ENCODE results near the gene GTF2E1.
A peak's percentile ranks its signal among the peaks of the same experiment; 100 is the strongest.
"Not testable (repeated sequence)": the region's sequence is repeated elsewhere in the genome, so short reads cannot be mapped to it uniquely, and the experiment has no call there.

The GTF2E1 gene

GRCh38 chr3:120742198-120742848 lies at the start of gene GTF2E1, which contains the start of gene RABL3:
TSS of gene GTF2E1 (plus strand) at chr3:120742744. CDS start at chr3:120750553, 7,809 bp downstream.
TSS of gene RABL3 (minus strand) at chr3:120742516. CDS start at chr3:120742507, 9 bp downstream.
- peak; percentile 96 for DNase-seq (ENCODE audit: low read depth)

DNA sequence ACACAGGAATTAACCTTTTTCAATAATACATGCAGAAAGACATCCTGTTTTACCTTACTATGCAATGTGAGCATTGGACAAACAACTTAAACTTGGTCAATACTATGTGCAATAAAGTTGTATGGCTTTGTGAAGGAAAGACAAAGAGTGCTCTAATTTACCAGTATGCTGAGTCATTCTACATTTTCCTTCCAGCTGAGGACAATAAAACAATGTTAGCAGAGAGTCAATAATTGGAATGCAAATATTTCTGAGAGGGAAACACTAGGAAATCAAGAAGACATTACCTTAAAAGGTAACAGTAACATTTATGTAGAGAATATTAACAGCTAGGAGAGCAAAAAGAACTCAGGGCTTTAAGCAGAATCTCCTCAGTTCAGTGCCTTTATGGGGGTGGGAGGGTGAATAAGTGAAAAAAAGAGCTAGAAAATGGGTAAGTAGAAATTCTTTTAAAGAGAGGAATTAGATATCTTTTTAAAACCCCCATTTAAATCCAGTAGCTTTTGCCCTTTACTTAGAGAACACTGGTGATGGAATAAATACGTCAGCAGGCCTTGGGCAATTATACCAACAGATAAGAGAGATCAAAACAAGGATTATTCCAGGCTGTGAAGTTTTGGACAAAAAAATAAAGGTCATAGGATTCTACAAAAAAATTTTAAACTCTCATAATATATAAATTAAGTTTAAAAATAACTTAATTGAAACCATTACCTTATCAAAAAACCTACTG lies 48.9 kb upstream of the GTF2E1 start:
- no peak for DNase-seq (ENCODE audit: low read depth)

GRCh38 chr3:120699333-120699732 lies 43.2 kb upstream of the GTF2E1 start:
- DNase-seq (ENCODE audit: low read depth) = no peak

- DNase-seq (ENCODE audit: low read depth) = no peak
Measured at GRCh38 chr3:120705884-120706582, 36.5 kb upstream of the GTF2E1 start.

DNA sequence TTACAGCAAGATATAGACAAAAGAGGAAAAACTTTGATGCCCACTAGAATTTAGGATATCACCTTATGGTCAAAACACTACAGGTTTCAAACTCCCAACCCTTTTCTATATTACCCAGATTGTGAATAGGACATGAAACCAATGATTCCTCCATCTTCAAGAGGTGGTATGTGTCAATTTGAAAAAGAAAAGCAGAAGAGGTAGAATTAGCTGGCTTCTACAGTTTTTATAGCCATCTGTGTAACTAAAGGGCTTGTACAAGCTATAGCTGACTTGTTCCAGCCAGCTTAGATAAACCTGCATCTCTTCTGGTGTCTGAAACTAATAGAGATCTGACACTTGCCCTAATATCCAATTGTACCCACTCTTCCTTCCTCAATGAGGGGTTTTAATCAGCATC lies 35.6 kb upstream of the GTF2E1 start:
- no peak for DNase-seq (ENCODE audit: low read depth)

DNA sequence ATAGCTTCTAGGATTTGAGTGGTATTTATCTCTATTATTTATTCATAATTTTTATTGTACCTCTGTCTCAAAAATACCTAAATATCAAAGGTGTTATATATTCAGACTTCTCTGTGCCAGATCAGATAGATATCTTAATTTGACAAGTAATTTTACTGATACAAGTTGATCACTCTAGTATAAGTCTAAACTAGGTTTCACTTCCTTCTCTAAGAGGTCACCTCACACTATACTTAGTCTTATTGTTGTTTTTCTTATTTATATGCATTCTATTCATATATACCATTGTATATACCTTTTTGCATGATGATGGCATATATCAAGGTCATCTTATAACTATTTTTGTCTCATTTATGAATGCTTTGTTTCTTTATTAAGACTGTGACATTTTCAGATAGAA lies 34.1 kb upstream of the GTF2E1 start:
- no peak for DNase-seq (ENCODE audit: low read depth)

DNA sequence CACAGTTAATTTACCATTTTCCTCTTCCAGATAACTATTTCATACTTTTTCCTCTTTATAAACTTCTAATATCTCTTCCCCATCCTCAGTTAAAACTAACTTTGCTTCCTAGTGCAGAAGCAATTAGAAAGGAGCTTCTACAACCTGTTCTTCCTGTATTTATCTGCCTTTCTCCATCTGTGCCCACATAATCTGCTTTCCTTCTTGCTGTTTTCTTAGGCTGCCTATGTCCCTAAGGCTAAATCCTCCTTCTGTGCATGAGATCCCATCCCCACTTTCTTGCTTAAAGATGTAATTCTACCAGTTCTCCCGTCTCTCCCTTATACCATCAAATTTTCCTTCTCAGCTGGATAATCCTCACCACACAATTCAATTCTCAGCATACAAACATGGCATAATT lies 32.2 kb upstream of the GTF2E1 start:
- no peak for DNase-seq (ENCODE audit: low read depth)

DNA sequence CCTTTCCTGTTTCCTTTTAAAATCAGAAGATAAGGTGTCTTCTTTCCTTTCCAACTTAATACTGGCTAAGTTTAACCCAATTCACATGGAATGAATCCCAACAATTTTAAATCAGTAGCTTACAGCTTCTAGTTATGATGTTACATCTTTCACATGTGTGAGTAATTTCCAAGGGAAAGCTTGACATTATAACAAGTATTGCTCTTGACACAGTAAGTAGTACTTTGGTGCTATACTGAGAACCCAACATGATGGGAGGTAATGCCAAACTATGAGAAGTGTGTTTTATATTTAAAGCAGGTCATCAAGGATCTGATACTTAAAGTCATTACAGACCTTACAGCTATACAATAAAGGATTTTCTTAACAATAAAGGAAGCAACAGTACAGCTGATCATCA lies 29.3 kb upstream of the GTF2E1 start:
- DNase-seq (ENCODE audit: low read depth) = no peak

GRCh38 chr3:120719167-120719834 lies 23.2 kb upstream of the GTF2E1 start:
- peak; percentile 43 for DNase-seq (ENCODE audit: low read depth)

GRCh38 chr3:120726791-120727190 lies 15.8 kb upstream of the GTF2E1 start:
- no peak for DNase-seq (ENCODE audit: low read depth)

GRCh38 chr3:120730576-120731542 lies 11.7 kb upstream of the GTF2E1 start:
- DNase-seq (ENCODE audit: low read depth) = no peak

GRCh38 chr3:120738006-120738405 lies 4.5 kb upstream of the GTF2E1 start:
- not testable (repeated sequence) for DNase-seq (ENCODE audit: low read depth)

DNA sequence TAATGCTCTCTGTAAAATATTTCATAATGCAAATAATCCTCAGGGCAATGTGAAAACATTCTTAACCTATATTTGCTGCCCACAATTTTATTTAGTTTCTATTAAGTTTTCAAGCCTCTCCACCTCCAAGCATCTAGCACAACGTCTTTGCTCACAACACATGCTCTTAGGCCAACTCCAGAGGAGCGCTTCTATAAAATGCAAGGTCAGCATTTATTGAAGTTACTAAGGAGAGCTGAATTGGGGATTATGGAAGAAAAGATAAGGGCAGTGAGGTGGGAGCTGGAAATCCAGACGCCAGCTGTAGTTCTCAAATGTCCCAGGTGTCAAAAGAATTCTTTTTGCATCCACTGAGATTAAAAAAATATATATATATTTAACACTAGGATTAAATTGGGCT lies 1.2 kb upstream of the GTF2E1 start:
- no peak for DNase-seq (ENCODE audit: low read depth)

DNA sequence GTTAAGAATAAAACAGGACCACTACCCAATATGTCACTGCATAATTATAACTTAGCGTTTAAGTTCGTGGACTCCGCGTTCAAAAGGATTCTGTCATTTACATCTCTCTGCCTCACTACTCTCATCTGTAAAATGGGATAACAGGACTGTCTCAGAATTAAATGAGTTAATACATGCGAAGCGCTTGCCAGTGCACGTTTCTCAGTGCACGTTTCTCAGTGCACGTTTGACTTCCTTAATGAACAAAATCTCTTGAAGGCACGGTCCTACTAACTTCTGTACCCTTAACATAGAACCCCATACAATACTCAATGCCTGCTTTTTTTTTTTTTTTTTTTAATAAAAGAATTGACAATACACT lies 727 bp upstream of the GTF2E1 start:
- no peak for DNase-seq (ENCODE audit: low read depth)

DNA sequence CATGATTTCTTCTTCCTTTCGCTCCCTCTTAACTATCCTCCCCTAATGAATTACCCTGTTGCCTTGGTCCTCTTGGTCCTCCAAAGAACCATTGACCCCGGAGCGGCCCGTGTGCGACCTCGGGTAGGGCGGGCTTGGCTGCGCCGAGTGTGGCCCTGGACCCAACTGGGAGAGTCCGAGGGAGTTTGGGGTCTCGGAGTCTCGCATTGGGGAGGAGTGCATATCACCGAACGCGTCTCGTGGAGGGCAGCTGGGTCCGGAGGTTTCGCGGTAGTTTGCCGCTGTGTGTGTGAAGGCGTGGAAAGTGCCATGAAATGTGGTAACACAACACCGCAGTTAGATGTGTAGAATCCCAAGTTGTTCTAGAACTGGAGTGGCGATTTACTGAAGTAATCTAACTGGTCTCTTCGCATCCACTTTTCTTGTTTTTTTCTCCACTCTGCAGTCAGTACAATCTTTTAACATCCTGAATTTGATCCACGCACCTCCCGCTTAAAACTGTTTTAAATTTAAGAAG lies 363 bp downstream of the GTF2E1 start:
- DNase-seq (ENCODE audit: low read depth) = peak; percentile 6

DNA sequence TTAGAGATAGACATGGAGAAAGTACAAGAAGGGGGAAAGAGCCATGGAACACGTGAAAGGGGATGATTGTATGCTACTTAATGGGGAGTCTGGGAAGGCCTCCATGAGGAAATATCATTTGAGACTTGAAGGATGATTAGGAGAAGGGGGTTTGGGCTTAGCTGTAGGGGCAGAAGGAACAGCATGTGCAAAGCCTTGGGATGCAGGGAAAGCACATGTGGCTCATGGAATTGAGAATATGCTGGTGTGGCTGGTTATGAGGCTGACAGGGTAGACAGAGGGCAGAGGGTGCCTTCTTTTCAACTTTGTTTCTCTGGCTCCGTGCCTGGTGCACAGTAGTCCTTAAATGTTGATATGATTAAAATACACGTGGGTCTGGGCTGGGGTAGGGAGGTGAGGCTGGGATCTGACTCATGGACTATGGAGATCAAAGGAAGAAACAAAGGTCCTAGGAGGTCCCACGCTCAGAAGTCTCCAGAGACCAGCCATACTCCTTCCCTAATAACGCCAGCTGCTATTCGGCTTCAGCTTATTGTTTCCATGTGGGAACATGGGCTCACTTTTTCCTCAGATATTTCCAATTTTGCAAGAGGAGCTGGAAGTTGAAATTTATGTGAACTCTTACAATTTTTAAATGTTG lies 1.1 kb downstream of the GTF2E1 start:
- no peak for DNase-seq (ENCODE audit: low read depth)

DNA sequence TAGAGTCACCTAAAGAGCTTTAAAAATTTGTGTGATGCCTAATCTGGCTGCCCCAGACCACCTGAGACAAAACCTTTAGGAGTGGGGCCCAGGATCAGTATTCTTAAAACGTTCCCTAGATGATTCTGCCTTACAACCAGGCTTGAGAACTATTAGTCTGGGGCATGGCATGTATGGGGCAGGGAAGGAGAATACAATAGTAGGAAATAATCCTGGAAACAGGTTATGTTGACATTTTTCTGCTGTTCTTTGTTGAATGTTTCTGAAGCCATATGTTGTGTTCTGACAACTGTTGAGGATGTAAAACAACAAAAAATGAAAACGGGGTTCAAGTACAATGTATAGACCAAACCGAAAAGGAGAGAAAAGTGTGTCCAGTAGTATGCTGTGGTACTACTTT lies 2.9 kb downstream of the GTF2E1 start:
- DNase-seq (ENCODE audit: low read depth) = no peak

DNA sequence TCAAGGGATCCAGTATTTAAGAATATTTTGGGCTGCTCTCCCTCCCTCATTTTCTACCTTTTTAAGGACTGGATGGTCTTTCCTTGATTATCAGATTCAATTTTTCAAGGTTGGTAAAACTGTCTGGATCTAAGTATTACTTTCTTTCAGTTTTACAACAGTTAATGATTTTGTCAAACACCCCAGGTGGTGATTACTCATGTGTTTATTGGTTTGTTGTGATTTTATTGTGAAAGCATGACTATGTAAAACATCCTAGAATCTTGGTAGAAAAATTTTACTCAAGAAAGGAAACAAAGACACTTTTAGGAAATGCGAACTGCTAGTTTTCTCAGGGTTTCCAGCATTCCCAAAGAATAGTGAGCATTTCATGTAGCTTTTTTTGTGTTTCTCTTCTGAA lies 7.3 kb downstream of the GTF2E1 start:
- DNase-seq (ENCODE audit: low read depth) = no peak

- DNase-seq (ENCODE audit: low read depth) = no peak
Measured at GRCh38 chr3:120752230-120752629, 9.7 kb downstream of the GTF2E1 start.

- DNase-seq (ENCODE audit: low read depth) = no peak
Measured at GRCh38 chr3:120752865-120753264, 10.3 kb downstream of the GTF2E1 start.

DNA sequence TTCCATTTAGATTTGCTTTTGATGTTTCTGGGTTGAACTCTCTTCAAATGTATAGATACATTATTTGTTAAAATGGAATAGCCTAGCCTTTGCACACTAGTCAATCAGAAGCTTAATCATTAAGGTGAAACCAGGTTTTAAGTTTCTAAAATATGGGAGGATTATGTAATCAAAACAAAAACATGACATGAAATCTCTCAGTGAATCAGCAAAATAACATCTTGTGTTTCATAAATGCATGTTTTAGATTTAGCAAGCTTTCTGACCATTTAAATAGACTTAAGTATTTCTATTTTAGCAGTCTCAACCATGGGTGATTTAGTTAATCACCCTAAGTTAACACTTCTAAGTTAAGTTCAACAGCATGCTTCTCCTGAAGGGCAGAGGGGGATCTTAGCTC lies 11.3 kb downstream of the GTF2E1 start:
- DNase-seq (ENCODE audit: low read depth) = no peak

Data from activated gamma-delta T cell treated with anti-CD3 and anti-CD28 coated beads, Interleukin-2, amount 50 U/mL, for 16 hours (primary cell).